ENCODE data around the gene SLIT1.

Gene SLIT1

GRCh38 chr10:97185326-97186058, at the start of gene SLIT1:
Gene SLIT1, minus strand, starts transcription at chr10:97185959. Its CDS starts 285 bp downstream, at chr10:97185674.
- TF ChIP-seq ZBTB7A (IDR thresholded peaks at IDR 0.05; ENCODE audit: low read depth): peak; percentile 82
- peak; percentile 68; the same call in 1 of the 2 replicates for TF ChIP-seq TCF12 (IDR thresholded peaks at IDR 0.05; ENCODE audit: low read depth)
- peak; percentile 30; the same call in 1 of the 2 replicates for TF ChIP-seq MAX (IDR thresholded peaks at IDR 0.05)
- no peak for TF ChIP-seq EGR1 (IDR thresholded peaks at IDR 0.05)

- TF ChIP-seq USF1 (IDR thresholded peaks at IDR 0.05): no peak
- no peak for TF ChIP-seq EGR1 (IDR thresholded peaks at IDR 0.05)
- TF ChIP-seq ZBTB7A (IDR thresholded peaks at IDR 0.05; ENCODE audit: low read depth): no peak
- TF ChIP-seq MAX (IDR thresholded peaks at IDR 0.05): no peak
- TF ChIP-seq FOXM1 (IDR thresholded peaks at IDR 0.05; ENCODE audit: borderline replicate concordance, low read depth): no peak
- no peak for TF ChIP-seq REST (IDR thresholded peaks at IDR 0.05; ENCODE audit: low read depth)
- no peak for TF ChIP-seq CEBPB (IDR thresholded peaks at IDR 0.05)
- no peak for TF ChIP-seq NFIC (IDR thresholded peaks at IDR 0.05)
- no peak for TF ChIP-seq TCF12 (IDR thresholded peaks at IDR 0.05; ENCODE audit: low read depth)
- TF ChIP-seq YY1 (IDR thresholded peaks at IDR 0.05; ENCODE audit: low read depth): no peak
- TF ChIP-seq TAF1 (IDR thresholded peaks at IDR 0.05; ENCODE audit: low read depth): no peak
- TF ChIP-seq RAD21 (IDR thresholded peaks at IDR 0.05; ENCODE audit: low read depth): no peak
- no peak for TF ChIP-seq TEAD4 (IDR thresholded peaks at IDR 0.05)
Measured at GRCh38 chr10:97235353-97235752, 49.6 kb upstream of the SLIT1 start.

- TF ChIP-seq EP300 (IDR thresholded peaks at IDR 0.05; ENCODE audit: borderline replicate concordance) (no peak), USF1 (IDR thresholded peaks at IDR 0.05) (no peak), EGR1 (IDR thresholded peaks at IDR 0.05) (no peak), ZBTB7A (IDR thresholded peaks at IDR 0.05; ENCODE audit: low read depth) (no peak), CEBPB (IDR thresholded peaks at IDR 0.05) (no peak), FOXM1 (IDR thresholded peaks at IDR 0.05; ENCODE audit: borderline replicate concordance, low read depth) (no peak), RAD21 (IDR thresholded peaks at IDR 0.05; ENCODE audit: low read depth) (peak; percentile 77), YY1 (IDR thresholded peaks at IDR 0.05; ENCODE audit: low read depth) (no peak)
Measured at GRCh38 chr10:97234400-97234799, 48.6 kb upstream of the SLIT1 start.

- TF ChIP-seq EGR1 (IDR thresholded peaks at IDR 0.05) (no peak), YY1 (IDR thresholded peaks at IDR 0.05; ENCODE audit: low read depth) (no peak), EP300 (IDR thresholded peaks at IDR 0.05; ENCODE audit: borderline replicate concordance) (no peak), TCF12 (IDR thresholded peaks at IDR 0.05; ENCODE audit: low read depth) (no peak), ZBTB7A (IDR thresholded peaks at IDR 0.05; ENCODE audit: low read depth) (no peak), CEBPB (IDR thresholded peaks at IDR 0.05) (no peak), TEAD4 (IDR thresholded peaks at IDR 0.05) (no peak), USF1 (IDR thresholded peaks at IDR 0.05) (no peak), CREB1 (IDR thresholded peaks at IDR 0.05; ENCODE audit: low read depth) (no peak), FOXM1 (IDR thresholded peaks at IDR 0.05; ENCODE audit: borderline replicate concordance, low read depth) (no peak), RAD21 (IDR thresholded peaks at IDR 0.05; ENCODE audit: low read depth) (no peak), NFIC (IDR thresholded peaks at IDR 0.05) (no peak), MAX (IDR thresholded peaks at IDR 0.05) (no peak), TAF1 (IDR thresholded peaks at IDR 0.05; ENCODE audit: low read depth) (no peak)
Measured at GRCh38 chr10:97230146-97230545, 44.4 kb upstream of the SLIT1 start.

- TF ChIP-seq RAD21 (IDR thresholded peaks at IDR 0.05; ENCODE audit: low read depth): no peak
- TF ChIP-seq REST (IDR thresholded peaks at IDR 0.05; ENCODE audit: low read depth): no peak
- no peak for TF ChIP-seq CREB1 (IDR thresholded peaks at IDR 0.05; ENCODE audit: low read depth)
- no peak for TF ChIP-seq EP300 (IDR thresholded peaks at IDR 0.05; ENCODE audit: borderline replicate concordance)
- no peak for TF ChIP-seq TAF1 (IDR thresholded peaks at IDR 0.05; ENCODE audit: low read depth)
- TF ChIP-seq ZBTB7A (IDR thresholded peaks at IDR 0.05; ENCODE audit: low read depth): no peak
- no peak for TF ChIP-seq EGR1 (IDR thresholded peaks at IDR 0.05)
- TF ChIP-seq YY1 (IDR thresholded peaks at IDR 0.05; ENCODE audit: low read depth): no peak
- no peak for TF ChIP-seq CEBPB (IDR thresholded peaks at IDR 0.05)
- TF ChIP-seq TEAD4 (IDR thresholded peaks at IDR 0.05): no peak
- TF ChIP-seq FOXM1 (IDR thresholded peaks at IDR 0.05; ENCODE audit: borderline replicate concordance, low read depth): no peak
- TF ChIP-seq USF1 (IDR thresholded peaks at IDR 0.05): no peak
Measured at GRCh38 chr10:97229322-97230015, 43.7 kb upstream of the SLIT1 start.
